AG09319 (cell line): ENCODE measurements around the gene BLVRA.
"Not testable (repeated sequence)": the region's sequence is repeated elsewhere in the genome, so short reads cannot be mapped to it uniquely, and the experiment has no call there.

Experiments
- DNase-seq: peaks from one replicate; pipeline ENCODE4 v3.0.0-alpha.2; 2010; ENCODE audit warnings: low read depth; ENCODE audit errors: extremely low read depth
- TF ChIP-seq, protein P1 (sequence below): IDR thresholded peaks from 2 replicates; pipeline ENCODE4 v1.5.1; 2011; ENCODE audit warnings: low read depth, mild to moderate bottlenecking, inconsistent platforms, low read length, moderate library complexity

Gene BLVRA, protein sequence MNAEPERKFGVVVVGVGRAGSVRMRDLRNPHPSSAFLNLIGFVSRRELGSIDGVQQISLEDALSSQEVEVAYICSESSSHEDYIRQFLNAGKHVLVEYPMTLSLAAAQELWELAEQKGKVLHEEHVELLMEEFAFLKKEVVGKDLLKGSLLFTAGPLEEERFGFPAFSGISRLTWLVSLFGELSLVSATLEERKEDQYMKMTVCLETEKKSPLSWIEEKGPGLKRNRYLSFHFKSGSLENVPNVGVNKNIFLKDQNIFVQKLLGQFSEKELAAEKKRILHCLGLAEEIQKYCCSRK

DNA sequence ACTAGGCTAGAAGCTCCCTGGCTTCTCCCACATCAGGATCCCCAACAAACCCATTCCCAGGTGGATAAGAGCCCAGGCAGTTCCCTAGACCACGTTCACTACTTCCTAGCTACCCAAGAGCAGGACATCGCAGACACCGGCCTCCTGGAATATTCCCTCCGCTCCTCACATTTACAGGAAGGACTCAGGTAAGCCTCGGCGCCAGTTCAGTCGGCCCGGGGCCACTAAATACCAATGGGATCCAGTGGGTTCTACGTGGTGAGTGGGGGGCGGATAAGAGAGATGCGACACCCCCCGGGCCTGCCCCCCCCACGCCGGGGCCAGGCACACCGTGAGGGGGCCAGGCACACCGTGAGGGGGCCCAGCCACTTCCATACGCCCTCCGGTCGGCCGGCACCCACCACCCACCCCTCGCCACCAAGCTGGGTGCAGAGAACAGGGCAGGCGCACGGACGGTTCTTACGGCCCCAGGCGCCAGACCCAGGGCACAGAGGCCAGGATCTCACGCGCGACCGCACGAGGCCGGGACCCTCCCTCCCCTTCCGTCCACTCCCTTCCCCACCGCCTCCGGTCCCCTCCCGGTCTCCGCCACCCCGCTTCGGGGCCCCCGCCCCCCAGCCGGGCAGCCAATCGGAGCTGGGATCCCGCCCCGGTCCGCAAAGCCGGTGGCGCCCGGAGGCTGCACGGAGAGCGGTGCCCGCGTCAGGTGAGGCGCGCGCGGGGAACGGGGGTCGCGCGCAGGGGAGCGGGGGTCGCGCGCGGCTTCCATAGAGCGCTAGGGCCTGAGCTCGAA is at the start of gene BLVRA:
Gene BLVRA (plus strand): TSS at position 652 of the 793 bp plus-strand sequence. CDS start 12,479 bp downstream, outside the sequence.
- TF ChIP-seq, protein P1, sequence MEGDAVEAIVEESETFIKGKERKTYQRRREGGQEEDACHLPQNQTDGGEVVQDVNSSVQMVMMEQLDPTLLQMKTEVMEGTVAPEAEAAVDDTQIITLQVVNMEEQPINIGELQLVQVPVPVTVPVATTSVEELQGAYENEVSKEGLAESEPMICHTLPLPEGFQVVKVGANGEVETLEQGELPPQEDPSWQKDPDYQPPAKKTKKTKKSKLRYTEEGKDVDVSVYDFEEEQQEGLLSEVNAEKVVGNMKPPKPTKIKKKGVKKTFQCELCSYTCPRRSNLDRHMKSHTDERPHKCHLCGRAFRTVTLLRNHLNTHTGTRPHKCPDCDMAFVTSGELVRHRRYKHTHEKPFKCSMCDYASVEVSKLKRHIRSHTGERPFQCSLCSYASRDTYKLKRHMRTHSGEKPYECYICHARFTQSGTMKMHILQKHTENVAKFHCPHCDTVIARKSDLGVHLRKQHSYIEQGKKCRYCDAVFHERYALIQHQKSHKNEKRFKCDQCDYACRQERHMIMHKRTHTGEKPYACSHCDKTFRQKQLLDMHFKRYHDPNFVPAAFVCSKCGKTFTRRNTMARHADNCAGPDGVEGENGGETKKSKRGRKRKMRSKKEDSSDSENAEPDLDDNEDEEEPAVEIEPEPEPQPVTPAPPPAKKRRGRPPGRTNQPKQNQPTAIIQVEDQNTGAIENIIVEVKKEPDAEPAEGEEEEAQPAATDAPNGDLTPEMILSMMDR = no peak
- no peak for DNase-seq

GRCh38 chr7:43711503-43711902 is 47.0 kb upstream of the BLVRA start:
- TF ChIP-seq, protein P1 = no peak
- no peak for DNase-seq

- DNase-seq = not testable (repeated sequence)
Observed at GRCh38 chr7:43715966-43716365, 42.5 kb upstream of the BLVRA start.

DNA sequence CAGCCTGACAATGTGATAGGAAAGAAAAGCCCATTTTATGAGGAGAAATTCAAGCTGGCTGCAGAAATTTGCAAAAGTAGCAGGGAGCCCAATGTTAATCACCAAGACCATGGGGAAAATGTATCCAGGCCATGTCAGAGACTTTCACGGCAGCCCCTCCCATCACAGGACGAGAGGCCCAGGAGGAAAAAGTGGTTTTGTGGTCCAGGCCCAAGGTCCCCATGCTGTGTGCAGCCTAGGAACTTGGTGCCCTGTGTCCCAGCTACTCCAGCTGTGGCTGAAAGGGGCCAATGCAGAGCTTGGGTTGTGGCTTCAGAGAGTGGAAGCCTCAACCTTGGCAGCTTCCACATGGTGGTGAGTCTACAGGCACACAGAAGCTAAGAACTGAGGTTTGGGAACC is 41.9 kb upstream of the BLVRA start:
- TF ChIP-seq, protein P1 = no peak

GRCh38 chr7:43721193-43721806 is 37.2 kb upstream of the BLVRA start:
- TF ChIP-seq, protein P1 = peak; percentile 58
- no peak for DNase-seq

More for the DNA sequence above, 41.9 kb upstream of the BLVRA start:
- no peak for DNase-seq

- TF ChIP-seq, protein P1 = no peak
- no peak for DNase-seq
Observed at GRCh38 chr7:43723007-43723341, 35.5 kb upstream of the BLVRA start.

GRCh38 chr7:43725251-43725650 is 33.2 kb upstream of the BLVRA start:
- TF ChIP-seq, protein P1 = no peak
- DNase-seq = no peak
